Head of caudate nucleus (tissue), 42 donors: ENCODE results near the gene IZUMO4.

Experiments used
- DNase-seq, 42 donors: peaks; one replicate each; pipeline versions ENCODE4 v3.0.0 to v3.0.0-alpha.2; 2020 to 2021; ENCODE audit warnings: mixed read lengths in 7 of 42
- intact Hi-C: fragments of 100-400 bp; cut with DNase I; formaldehyde crosslinking; loops from one replicate; pipeline ENCODE4 v1.15.0; 2022

IZUMO4 gene, protein sequence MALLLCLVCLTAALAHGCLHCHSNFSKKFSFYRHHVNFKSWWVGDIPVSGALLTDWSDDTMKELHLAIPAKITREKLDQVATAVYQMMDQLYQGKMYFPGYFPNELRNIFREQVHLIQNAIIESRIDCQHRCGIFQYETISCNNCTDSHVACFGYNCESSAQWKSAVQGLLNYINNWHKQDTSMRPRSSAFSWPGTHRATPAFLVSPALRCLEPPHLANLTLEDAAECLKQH

DNA sequence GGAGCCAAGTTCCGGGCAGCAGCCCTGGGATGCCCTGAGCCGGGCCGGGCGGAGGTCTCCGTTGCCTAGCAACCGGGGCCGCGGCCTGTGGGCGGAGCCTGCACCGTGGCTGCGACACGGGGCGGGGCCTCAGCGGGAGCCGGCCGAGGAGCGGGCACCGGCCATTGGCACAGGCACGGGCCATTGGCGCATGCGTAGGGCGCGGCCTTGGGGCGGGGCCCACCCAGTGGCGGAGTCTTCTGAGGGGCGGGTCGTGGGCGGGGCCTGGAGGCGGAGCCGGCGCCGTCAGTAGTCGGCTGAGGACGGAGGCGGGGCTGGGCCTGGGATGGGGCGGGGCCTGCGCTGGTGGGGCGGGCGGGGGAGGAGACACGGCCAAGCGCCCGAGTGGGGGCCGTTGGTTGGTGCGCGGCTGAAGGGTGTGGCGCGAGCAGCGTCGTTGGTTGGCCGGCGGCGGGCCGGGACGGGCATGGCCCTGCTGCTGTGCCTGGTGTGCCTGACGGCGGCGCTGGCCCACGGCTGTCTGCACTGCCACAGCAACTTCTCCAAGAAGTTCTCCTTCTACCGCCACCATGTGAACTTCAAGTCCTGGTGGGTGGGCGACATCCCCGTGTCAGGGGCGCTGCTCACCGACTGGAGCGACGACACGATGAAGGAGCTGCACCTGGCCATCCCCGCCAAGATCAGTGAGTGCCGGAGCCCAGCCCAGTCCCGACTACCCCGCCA is at the start of gene IZUMO4:
IZUMO4 (plus strand) TSS at position 436 of the 723 bp plus-strand sequence; CDS start at position 467, 31 bp downstream.
- peak; percentile 96 to 100 (median 99) for DNase-seq
- intact Hi-C loops = no loop called here

DNA sequence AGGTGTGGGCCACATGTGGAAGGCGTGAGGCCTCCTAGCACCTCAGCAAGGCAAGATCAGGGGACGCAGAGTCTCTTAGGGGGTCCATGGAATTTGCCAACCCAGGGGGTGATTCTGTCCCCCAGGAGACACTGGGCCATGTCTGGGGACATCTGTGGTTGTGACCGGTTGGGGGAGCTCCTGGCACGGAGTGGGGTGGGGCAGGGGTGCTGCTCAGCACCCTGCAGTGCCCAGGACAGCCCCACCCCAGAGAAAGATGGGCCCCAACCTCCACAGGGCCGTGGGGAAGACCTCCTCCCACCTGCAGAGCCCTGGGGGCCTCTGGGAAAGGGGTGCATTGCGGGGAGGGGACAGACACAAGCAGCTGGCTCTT is 49.7 kb upstream of the IZUMO4 start:
- intact Hi-C loops = no loop called here

DNA sequence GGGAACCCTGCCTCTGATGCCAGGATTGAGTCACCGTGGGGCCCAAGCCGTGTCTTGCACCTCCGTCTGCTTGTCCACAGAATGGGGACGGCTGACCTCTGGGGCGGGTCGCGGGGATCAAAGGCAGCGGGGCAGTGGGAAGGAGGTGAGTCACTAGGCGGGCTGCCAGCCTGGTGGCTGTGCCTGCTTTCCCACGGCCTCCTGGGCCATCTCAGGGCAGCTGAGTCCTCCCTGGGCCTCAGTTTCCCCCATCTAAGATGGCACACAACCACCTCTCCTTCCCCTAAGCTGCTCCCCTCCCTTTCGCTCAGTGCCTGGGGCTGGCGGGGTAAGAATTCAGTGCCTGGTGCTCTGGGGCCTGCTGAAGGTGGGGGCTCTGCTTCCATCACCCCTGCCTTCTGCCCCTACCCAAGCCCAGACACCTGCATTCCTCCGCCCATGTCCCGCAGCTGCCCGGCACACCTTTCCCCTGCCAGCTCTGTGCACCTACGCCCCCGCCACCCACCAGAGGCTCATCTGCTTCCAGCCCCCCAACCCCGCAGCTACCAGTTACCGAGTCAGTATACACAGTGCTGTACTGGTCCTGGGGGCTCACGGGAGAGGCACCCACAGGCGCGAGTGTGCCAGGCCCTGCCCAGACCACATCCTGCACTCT is 49.1 kb upstream of the IZUMO4 start:
- DNase-seq = peak in 6 of 42 donors; percentile 14 to 79 (median 48)
- intact Hi-C loops = no loop called here

More for the DNA sequence above, 49.7 kb upstream of the IZUMO4 start:
- peak in 1 of 42 donors; percentile 11 for DNase-seq

DNA sequence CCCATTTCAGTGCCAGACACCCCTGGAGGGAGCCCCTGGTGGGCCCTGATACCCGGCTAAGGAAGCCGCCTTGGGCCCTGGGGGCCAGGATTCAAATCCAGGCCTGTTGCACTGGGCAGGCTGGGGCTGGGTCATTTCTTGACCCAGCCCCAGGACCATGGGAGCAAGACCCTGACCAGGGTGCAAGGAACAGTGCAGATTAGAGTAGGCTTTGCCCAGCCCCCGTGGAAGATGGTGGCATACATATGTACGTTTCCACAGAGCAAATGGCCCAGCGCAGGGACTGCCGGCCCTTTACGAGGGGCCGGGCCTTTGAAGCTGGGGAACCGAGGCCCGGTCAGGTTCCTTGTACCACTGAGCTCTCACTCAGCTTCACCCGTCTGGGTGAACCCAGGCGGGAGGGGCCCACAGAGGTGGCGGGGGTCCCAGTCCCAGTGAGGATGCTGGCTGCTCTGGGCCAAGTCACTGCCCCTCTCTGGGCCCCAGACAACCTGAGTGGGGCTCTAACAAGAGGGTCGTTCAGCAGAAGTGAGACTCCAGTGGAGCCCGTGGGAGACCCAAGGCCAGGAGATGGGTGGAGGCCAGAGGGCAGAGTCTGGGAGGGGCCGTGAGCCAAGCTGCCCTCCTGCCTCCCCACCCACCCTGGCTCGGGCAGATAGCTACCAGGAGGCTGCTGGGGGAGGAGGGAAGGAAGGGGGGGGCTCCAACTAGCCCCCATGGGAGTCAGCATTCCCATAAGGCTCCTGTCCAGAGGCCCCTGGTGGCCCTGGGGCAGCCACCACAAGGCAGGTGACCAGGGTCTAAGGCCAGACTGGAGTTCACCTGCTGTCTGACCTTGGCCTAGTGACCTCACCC is 48.4 kb upstream of the IZUMO4 start:
- intact Hi-C loops = no loop called here
- DNase-seq = no peak

DNA sequence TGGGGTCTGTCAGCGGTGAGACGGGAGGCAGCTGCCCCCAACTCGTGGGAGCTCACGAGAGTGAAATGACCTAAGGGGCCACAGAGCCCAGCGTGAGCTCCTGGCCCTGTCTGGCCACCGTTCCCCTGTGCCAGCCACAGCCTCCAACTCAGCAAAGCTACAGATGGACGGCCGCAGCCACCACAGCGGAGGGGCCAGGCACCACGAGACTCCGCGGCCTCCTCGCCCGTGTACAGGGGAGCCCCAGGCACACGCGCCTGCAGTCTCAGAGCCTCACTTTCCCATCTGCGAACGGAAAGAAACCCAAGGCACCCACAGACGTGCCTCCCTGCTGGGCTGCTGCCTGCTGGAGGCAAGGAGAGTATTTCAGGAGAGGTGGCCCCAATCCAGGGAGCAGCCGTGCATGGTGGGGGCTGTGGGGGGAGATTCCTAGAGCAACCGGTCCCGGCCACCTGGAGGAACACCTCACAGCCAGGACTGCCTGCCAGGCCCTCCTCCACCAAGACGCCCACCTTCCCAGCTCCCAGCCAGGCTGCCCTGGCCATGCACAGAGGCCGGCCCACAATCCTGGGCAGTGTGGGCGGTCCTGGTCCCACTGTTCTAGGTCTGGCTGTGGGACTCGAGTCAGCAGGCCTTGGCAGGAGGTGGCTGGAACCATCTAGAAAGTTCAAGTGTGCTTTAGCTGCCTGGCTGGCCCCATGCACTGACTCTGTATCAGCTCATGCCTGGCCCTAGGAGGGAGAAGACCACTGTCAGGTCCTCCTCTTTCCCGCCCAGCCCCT is 47.6 kb upstream of the IZUMO4 start:
- intact Hi-C loops = no loop called here
- DNase-seq = peak in 12 of 42 donors; percentile 25 to 74 (median 43)

DNA sequence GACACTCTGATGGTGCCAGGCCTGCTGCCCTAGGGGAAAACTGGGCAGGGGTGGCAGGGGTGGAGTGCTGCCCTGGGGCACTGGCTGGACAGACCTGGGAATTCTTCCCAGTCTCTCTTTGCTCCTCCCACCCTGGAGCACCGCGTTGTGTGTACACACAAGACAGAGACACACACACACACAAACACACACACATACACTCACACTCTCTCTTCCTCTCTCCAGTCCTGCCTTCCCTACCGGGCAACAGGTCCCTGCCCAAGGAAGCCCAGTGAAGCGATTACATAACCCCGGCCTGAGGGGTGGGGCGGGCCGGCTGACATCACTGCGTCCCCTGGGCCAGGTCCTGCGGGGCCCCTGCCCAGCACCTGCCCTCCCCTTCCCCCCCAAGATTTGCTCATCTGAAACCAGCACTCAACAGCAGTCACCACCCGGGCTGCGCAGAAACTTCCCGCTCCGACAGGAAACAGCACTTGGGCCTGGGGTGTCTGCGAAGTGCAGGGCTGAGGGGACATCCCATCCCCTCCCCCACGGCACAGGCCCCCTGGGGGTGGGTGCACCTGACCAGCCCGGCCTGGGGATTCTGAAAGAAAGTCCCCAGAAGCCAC is 46.9 kb upstream of the IZUMO4 start:
- peak; percentile 39 to 88 (median 68) for DNase-seq
- intact Hi-C loops = no loop called here

DNA sequence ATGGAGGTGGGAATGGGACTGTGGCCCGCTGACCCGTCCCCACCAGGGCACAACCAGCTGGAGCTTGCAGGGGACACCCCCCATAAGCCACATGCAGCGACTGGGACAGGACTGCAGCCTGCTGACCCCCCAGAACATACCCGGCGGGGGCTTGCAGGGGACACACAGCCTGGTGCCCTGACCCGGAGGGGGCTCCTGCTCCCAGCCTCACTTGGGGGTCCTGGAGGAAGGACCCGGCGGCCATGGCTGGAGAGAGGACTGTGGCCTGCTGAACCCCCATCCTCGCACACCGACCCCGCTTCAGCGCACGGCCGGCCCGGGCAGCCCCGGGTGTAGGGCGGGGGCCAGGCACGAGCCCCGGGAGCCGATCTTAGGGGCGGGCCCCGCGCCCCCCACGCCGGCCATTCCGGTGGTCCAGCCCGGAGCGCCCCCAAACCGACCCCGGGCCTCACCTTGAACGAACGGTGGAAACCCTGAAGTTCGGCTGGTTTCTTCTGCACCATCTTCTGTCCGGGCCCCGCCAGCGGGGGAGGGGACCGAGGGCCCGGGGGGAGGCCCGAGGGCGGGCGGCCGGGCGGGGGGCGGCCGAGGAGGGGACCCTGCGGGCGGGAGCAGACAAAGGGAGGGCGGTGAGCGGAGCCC is 46.2 kb upstream of the IZUMO4 start:
- peak in 3 of 42 donors; percentile 14 to 54 (median 42) for DNase-seq
- intact Hi-C loops = no loop called here

DNA sequence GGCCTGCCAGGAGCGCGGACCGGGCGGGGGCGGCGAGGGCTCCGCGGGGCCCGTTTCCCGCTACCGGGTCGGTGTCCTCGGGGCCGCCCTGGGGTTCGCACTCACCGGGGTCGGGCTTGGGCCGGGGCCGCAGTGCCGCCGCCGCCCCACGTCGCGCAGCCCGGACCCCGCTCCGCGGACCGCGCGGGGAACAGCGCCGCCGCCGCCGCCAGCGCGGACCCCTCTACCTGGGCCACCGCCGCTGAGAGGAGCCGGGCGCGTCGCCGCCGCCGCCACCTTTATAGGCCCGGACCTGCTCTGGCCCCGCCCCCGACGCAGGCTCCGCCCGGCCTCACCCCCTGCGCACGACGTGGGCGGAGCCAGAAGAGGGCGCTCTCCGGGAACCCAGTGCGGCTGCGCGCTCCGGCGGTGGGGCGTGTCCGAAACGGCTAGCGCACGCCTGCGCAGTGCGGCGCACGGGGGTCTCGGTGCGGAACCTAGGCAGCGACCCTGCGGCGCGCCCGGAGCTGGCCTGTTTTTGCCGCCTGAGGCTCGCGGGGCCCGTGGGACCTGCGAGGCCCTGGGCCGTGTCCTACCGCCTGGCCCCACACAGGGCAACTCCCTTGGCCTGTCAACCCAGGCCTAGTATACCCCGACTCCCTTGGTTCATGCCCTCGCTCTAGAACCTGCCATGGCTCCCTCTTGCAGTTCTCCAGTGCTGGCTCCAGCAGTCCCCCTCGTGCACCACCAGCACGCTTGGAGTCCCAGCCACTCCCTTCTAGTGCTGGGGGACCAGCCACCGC is 45.5 kb upstream of the IZUMO4 start, which contains the start of gene MKNK2:
MKNK2 (minus strand) TSS at position 254 of the 782 bp plus-strand sequence. CDS start 393 bp downstream, outside the sequence.
- intact Hi-C loops = no loop called here

DNA sequence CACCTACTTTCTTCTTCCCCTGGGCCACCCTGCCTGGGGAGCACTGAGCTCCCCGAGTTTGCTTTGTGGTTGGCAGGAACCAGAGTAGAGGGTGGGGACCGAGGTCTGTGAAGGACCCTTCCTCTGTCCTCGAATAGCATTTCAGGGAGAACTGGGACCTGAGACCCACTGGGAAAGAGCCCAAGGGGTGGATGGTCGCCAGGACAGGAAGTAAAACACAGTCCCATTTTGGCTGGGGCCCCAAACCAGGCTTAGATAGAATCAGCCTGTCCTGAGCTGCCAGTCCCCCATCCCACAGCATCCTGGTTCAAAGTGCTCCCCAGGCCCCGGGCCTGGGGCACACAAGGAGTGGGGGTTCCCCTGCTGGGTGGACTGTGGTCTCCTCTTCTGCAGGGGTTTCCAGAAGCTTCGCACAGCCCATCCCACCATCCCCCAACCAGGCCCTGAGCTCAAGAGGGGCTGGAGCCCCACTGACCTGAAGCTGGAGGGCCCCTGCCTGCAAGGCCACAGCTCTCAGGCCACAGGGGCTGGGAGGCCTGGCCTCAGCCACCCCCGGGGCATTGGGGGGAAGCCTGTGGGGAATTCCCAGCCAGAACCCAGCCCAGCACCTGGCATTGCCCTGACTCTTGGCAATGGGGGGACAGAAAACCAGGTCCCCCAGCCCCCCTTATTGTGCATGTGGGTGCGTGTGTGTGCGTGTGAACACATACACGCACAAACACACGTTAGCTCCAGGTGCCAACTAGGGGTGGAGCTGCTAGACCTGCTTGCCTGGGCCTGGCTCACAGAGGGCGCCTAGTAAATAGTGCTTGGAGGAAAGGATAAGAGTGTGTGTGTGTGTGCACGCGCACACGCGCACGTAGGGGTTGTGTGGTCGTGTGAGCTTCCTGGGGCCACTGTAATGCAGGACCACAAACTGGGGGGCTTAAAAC is 44.7 kb upstream of the IZUMO4 start:
- intact Hi-C loops = no loop called here
- peak in 1 of 42 donors; percentile 24 for DNase-seq

More for the DNA sequence above, 45.5 kb upstream of the IZUMO4 start, which contains the start of gene MKNK2:
- peak; percentile 73 to 99 (median 95) for DNase-seq

DNA sequence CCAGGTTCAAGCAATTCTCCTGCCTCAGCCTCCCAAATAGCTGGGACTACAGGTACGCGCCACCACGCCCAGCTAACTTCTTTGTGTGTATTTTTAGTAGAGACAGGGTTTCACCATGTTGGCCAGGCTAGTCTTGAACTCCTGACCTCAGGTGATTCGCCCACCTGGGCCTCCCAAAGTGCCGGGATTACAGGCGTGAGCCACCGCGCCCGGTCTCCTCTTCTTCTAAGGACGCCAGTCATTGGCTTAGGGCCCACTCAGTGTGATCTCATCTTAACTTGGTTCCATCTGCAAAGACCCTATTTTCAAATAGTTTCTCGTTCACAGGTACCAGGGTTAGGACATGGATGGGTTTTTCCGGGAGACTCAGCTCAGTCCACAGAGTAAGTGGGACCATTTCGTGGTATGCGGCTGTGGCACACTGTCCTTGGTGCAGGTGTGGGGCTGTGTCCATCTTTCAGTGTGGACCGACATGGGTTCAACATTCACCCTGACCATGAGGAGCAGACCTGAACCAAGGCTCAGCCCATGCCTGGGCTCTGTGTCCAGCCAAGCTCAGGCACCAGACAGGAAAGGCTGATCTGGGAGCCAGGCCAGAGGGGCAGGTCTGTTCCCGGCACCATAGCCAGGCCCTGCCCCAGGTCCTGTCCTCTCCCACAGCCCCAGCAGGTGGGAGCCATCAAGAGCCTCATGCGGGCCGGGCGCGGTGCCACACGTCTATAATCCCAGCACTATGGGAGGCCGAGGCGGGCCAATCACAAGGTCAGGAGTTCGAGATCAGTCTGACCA is 42.9 kb upstream of the IZUMO4 start:
- no peak for DNase-seq
- intact Hi-C loops = no loop called here

DNA sequence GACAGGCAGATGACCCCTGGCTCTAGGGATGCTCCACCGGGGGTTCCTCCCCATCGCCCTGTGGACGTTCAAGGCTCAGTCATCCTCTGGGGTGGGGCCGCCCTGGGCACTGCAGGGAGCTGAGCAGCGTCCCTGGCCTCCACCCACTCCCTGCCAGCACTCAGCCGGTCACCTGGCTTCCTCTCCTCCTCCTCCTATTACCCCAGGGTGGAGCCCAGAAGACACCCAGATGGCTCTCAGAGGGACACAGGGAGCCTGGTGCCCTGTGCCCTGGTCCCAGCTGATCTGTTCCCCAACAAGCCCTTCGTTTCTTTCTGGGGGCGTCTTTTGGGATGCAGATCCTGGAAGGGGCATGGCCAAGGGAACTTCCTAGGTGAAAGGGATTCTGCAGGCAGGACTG is 42.0 kb upstream of the IZUMO4 start:
- DNase-seq = no peak
- intact Hi-C loops = no loop called here

DNA sequence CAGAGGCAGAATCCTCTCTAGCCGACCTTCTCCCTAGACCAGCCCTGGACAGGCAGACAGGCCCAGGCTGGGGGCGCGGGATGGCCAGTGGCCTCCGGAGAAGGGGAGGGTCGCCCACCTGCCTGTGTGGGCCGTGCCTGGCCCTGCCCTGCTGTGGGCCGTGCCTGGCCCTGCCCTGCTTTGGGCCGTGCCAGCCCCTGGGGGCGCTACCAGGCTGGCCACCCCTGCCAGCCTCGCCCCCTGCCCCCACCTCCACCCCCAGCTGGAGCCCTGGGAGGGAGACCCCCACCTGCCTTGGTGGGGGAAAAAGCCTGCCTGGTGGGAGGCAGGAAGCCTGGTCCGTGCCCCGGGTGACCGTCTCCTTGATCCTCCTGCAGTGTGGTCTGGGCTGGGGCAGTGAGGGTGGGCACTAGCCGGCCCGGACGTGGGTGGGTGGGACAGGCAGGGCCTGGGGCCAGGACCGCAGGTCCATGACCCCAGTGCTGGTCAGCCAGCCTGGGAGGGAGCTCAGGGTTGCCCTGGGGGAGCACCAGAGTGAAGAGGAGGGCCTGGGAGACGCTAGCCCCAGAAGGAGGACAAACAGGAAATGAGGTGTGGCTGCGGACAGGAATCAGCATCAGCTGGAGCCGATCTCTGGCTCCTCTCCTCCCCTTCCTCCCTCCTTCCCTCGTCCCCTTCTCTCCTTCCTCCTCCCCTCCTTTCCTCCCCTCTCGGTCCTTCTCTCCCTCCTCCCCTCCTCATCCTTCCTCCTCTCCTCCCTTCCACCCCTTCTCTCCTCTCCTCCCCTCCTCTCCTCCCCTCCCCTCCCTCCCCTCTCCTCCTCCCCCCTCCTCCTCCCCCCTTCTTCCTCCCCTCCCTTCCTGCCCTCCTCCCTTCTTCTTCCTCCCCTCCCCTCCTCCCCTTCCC is 40.5 kb upstream of the IZUMO4 start:
- DNase-seq = peak in 1 of 42 donors; percentile 27
- intact Hi-C loops = no loop called here

DNA sequence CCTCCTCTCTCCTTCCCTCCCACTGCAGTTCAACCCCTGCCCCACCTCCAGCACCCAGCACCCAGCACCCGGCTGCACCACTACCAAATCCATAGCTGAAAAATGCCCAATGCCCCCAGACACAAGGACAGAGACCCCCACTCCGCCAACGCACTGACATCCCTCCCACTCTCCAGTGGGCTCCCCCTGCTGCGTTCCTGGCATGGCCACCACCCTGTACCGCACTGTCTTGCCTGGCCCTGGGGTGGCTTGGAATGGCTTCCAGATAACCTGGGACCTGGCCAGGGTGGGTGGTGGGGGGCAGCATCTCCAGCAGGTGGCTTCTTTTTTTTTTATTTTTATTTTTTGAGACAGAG is 39.9 kb upstream of the IZUMO4 start:
- no peak for DNase-seq
- intact Hi-C loops = no loop called here
